Activated CD8-positive, alpha-beta memory T cell treated with anti-CD3 and anti-CD28 coated beads, Interleukin-2, amount 50 U/mL, for 48 hours (primary cell): ENCODE measurements around the gene F10.

ENCODE experiments used
- DNase-seq: peaks from one replicate; pipeline ENCODE4 v3.0.0-alpha.2; 2020

The F10 gene

DNA sequence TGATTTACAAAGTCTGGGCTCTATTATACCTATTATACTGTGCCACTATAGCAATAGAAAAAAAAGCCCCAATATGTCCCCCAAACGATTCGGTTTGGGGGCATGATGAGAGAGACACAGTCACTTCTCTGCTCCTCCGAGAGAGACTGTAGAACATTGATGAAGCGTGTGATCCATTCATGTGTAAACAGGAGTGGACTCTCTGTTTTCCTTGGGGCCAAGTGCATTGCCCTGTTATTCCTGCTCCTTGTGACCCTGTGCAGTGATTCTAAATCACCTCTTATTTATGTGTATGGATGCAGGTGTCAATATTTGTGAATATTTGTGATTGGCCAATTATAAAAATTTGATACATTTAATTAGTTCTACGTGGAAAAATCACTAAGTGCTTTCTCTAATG is 17.0 kb downstream of the F10 start:
- no peak for DNase-seq

DNA sequence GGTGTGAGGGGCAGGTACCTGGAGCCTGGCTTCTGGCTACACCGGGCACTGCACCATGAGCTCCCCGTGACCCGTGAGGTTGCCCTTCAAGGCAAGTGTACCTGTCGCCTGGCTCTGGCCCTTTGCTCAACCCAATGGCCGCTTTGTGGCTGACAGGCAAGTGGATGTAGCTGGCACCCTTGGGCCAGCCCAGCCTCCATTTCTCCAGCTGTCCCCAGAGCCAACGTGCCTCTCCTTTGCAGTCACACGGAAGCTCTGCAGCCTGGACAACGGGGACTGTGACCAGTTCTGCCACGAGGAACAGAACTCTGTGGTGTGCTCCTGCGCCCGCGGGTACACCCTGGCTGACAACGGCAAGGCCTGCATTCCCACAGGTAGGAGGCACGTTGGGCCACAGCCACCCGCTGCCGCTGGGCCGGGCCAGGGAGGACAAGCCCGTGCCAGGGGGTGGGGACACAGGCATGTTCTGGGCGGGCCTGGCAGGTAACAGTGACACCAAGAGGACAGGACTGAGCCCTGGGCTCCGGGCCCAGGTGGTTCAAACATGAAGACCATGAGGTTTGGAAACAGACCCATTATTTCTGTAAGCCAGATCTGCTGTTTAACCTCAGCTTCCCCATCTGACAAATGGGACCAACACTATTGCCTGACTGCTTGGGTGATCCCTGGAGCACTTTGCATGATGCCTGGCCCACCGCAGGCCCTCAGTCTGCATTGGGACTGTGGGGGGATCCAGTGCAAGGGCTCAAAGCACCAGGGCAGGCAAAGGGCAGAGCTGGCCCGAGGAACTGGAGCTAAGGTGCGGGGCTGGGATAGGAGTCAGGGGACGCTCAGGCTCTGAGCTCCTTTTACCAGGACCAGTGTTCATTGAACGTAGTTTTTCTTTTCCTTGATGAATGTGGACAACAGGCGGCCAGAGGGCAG is 18.3 kb downstream of the F10 start:
- DNase-seq = no peak

GRCh38 chr13:113141601-113141970 is 19.0 kb downstream of the F10 start:
- DNase-seq = no peak

DNA sequence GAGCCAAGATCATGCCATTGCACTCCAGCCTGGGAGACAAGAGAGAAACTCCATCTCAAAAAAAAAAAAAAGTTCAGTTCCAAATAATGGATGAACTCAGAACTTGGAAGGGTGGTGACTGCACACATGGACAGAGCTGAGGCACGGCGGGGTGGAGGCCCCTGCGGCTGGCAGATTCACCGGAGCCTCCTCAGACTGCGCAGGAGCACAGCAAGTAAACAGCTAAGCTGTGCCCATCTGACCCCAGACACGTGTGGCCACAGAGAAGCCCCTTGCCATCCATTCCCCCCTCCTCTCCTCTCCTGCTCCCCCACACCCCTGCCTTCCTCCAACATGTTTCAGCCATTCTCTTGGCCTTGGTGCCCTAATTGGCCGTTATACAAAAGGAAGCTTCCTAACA is 20.3 kb downstream of the F10 start:
- no peak for DNase-seq

DNA sequence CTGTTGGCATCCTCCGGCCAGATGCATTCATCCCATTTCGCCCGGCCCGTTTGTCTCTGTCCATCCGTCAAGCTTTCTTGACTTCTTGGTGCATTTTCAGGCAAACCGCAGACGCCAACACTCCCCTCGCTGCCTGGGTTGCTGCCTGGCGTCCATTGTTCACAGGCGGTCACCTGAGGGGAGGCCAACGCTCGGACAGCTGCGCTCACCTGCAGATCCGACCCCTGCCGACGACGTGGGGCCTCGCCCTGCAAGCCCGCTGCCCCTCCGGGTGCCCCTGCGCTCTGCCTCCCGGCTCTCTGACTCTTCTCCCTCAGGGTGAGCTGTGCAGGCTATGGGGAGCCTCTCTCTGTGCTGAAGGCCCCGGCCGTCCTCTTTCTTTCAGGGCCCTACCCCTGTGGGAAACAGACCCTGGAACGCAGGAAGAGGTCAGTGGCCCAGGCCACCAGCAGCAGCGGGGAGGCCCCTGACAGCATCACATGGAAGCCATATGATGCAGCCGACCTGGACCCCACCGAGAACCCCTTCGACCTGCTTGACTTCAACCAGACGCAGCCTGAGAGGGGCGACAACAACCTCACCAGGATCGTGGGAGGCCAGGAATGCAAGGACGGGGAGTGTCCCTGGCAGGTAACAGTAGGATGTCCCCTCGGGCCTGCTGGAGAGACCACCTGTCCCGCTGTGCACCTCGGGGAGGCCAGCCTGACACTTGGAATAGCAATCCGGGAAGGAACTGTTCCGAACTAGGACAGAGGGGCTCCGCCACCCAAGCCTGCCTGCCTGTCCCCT is 21.1 kb downstream of the F10 start:
- no peak for DNase-seq

- peak; percentile 43 for DNase-seq
These were observed 21.6 kb downstream of the F10 start for GRCh38 chr13:113144255-113144629.

DNA sequence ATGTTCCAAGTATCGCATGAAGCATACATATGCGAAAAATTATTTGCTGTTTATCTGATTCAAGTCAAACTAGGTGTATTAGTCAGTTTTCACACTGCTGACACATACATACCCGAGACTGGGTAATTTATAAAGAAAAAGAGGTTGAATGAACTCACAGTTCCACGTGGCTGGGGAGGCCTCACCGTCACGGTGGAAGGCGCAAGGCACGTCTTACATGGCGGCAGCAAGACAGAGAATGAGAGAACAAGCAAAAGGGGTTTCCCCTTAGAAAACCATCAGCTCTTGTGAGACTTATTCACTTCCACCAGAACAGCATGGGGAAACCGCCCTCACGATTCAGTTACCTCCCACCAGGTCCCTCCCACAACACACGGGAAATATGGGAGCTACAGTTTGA is 22.9 kb downstream of the F10 start:
- DNase-seq = peak; percentile 71

DNA sequence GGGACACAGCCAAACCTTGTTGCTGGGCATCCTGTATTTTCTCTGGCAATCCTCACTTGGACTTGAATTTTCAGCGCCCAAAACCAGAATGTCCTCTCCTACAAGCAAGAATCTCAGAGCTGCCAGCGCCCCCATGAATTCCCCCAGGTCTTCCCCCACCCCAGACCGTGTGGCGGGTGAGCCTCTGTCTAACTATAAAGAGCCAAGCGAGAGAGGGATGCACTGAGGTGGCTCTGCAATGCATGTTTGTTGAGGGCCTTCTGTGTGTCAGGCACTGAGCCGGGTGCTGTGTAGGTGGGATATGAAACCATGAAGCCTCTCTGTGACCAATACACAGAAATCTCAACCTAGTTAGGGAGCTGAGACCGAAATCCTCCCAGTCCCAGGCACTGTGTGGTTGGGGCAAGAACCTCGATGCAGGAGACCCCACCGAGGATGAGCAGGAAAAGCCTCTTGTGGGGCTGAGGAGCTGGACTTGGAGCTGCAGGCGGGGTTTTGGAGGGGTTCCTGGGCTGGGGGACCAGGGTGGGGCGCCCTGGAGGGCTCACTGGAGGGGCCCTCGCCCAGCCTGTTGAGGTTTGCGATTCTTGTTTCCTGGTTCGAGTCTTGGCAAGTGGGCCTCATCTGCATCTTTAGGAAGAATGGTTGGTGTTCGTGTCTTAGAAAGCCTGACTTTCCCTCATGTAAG is 23.5 kb downstream of the F10 start:
- DNase-seq = peak; percentile 47

DNA sequence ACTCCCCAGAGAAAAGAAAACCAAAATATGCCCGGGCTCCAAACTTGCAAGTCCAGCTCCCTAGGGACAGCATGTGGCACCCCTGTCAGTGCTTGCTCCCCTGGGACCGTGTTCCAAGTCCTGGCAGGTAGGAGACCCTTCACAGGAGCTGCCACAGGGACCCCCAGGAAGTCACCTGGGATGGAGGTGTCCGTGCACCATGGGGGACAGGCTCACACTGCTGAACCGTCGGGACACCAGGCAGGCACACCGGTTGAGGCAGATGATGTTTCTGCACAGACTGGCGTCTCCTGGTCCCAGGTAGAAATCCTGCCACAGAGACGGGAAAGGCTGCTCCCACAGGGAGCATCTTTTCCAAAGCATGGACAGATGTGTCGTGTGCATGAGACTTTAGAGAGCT is 24.2 kb downstream of the F10 start:
- peak; percentile 42 for DNase-seq

- DNase-seq = peak; percentile 33
These were observed 24.6 kb downstream of the F10 start for GRCh38 chr13:113147206-113147605.

DNA sequence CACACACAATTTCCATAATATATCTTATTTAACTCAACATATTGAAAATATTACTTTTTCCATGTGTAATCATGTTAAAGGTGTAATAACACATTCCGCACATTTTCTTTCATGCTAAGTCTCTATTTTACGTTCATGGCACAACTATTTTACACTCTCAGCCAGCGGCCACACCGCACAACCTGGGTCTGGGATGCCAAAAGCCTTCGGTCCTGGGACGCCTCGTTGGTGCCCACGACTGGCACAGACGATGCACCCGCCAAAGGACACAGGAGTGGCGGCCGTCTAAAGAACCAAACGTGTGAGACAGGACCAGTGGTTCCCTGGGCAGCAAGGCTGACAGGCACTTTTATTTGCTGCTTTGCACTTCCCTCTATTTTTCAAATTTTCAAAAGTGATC is 25.8 kb downstream of the F10 start:
- DNase-seq = peak; percentile 42

GRCh38 chr13:113148940-113149503 is 26.4 kb downstream of the F10 start:
- DNase-seq = peak; percentile 39

DNA sequence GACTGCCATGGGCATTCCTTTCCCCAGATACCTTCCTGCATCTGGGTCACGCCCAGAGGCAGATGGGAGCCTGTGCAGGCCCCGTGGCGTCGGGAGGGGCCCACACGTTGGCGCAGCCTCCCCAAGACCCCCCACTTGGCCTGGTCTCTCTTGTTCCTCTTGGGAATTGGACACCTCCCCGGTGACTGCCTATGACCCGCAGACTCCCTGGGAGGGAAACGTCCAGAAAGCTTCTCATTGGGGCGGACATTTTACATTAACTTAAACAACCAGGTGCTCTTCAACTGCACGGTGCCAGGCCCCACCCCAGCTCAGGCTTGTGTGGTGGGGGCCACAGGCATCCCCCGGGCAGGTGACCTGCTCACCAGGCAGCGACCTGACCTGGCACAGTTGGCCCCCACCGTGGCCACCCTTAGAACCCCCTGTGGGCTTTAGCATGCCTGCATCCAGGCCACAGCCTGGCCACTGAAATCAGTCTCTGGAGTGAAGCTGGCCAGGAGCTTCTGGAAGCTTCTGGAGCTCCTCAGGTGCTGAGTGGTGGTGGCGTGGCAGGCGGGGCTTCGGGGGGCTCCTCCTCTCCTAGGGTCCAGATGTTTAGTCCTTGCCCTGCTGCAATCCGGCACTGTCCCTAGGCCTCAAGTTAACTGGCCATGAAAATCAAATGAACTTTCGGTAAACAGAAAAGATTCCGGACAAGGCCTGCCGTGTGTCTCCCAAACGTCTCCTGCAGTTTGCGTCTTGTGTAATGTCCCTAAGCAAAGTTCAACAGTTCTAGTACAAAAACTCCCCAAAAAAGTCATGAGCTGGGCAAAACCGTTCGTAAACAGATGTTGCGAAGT is 27.3 kb downstream of the F10 start:
- DNase-seq = peak; percentile 33

DNA sequence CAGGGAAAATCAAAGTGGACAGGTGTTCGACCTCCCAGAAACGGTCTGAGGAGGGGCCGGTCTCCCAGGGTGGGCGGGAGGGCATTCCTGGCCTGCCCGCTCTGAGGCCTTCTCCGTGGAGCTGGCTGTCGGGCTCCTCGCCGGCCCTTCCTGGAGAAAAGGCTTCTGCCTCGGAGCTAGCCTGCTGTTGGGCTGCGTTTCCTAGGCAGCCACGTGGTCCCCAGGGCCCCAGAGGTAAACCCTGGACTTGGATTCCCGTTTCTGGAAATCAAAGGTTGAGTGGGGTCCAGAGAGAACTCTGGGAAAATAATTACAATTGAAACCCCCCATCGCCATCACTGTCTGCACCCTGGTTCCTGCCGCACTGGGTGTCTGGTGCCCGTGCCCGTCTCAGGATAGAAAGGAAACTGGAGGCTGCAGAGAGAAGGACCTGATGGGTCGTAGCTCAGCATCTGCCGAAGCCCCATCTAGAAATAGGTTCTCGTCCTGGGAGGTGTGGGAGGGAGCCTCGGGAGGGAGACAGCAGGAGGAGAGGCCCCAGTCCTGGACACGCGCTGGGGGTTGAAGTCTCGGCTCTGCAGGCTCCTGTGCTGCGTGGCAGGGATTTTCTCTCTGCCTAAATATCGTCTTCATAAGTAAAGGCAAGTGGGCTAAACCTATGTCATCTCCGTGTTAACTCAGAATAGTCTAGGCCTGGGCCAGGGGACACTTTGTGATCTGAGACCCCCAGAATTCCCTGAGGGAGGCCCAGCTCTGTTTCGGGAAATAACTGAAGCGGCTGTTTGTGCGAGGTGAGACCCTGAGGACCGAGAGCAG is 28.2 kb downstream of the F10 start:
- DNase-seq = peak; percentile 38

- peak; percentile 53 for DNase-seq
These were observed 29.4 kb downstream of the F10 start for GRCh38 chr13:113151745-113152690.

DNA sequence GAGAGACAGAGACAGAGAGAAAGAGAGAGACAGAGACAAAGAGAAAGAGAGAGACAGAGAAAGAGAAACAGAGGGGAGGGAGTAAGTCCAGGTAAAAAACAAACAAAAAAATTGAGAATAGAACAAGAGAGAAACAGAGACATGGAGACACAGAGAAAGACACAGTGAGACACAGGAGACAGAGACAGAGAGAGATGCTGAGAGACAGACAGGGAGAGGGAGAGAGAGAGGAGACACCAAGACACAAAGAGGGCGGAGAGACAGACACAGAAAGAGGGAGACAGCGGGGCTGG is 30.0 kb downstream of the F10 start:
- no peak for DNase-seq

DNA sequence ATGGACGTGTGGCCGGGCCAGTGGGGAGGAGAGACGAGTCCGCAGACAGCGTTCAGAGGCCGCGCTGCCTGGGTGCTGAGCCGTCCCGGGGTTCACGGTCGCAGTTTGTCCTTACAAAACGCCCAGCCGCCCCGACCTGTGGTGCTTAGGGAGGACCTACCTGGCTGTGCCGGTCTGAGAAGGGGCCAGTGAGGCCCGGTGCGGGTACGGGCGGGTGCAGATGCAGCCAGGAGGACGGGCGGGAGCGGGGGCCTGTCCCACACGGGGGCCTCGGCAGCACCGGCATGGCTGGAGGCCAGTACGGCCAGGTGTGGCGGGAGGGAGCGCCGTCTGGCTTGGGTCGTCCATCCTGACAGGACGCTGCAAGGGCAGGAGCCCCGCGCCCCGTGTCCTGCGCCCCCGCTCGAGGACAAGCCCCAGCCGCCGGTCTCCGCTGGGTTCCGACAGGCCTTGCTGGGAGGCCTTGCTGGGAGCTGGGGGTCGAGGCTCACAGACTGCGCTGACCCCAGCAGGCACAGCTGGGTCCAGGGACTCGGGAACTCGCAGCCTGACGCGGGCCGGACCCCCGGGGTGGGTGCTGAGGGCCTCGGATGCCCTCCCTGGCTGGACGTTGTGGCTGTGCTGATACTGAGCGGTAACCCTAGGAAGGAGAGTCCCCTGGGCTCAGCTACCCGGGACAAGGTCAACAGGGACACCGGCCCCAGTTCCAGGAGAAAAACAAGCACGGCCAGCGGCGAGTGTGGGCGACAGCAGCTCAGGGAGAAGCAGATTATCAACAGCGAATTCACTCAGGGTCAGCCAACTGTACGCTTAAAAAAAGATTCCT is 30.6 kb downstream of the F10 start:
- peak; percentile 64 for DNase-seq

DNA sequence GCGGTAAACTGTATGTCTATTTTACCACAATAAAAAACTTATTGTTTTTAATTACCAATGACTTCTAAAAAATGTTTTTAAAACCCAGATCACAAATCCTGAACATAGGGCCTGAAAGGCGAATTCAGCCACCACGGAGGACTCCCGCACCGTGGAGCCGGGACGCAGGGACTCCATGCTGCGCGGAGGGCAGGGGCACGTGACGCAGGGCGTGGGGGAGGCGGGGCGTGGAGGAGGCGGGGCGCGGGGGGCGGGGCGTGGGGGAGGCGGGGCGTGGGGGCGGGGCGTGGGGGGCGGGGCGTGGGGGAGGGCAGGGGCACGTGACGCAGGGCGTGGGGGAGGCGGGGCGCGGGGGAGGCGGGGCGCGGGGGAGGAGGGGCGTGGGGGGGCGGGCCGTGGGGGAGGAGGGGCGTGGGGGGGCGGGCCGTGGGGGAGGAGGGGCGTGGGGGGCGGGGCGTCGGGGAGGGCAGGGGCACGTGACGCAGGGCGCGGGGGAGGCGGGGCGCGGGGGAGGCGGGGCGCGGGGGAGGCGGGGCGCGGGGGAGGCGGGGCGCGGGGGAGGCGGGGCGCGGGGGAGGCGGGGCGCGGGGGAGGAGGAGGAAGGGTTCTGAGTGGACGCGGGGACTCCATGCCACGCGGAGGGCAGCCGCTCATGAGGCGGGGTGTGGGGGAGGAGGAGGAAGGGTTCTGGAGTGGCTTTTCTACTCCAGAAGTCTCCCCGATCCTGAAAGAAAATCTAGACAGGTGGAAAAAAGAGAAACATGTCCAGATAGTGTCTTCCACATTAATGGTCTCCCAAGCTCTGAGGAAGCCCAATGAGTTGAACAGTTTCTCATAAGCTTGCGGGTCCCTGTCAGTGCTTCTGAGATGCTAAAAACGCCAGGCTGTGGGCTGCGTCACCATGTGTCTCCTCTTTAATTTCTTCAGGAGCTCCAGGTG is 31.5 kb downstream of the F10 start:
- DNase-seq = peak; percentile 80
